PC-3 (cell line): ENCODE data around the gene FIGNL1.

Experiments
- EZH2 ChIP-seq: fragments of 300-600 bp; sonication (generic); IDR thresholded peaks from one replicate; pipeline ENCODE4 v1.6.1; 2017; ENCODE audit warnings: antibody characterized with exemption, mild to moderate bottlenecking, low read length; ENCODE audit not compliant: unreplicated experiment
- TF ChIP-seq, protein P1 (sequence below): fragments of 300-600 bp; sonication (generic); conservative IDR thresholded peaks from 2 replicates; pipeline ENCODE4 v1.5.1; 2017; ENCODE audit warnings: antibody characterized with exemption, low read depth, mild to moderate bottlenecking, low read length

DNA sequence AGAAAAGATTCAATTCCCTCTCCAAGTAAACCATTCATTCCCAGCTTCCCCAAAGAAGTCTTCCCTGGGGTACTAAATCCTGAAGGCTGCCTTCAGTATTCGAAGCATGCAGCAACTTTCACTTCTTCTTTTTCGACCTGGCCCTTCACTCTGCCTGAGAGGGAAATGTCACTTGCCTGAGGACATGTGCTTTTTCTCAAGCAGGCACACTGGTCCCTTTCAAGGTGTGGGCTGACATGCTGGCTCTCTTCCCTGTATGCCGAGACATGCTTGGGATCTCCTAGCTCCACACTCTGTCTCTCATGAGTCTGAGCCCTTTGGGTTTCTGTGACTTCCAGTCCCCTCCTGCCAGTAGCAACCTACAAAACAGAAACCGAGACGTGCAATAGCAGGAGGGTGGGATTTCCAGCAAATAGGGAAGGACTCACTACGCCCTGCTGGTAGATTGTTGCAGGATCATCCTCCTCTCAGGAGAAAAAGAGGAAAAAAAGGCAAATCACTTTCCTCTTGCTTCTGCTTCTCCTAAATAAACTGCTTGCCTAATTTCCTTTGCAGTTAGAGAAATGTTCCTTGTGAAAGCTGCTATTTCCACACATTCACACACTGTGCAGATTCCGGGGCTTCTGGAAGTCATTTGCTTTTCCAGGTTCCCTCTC is 33.5 kb downstream of the FIGNL1 start:
- TF ChIP-seq, protein P1, sequence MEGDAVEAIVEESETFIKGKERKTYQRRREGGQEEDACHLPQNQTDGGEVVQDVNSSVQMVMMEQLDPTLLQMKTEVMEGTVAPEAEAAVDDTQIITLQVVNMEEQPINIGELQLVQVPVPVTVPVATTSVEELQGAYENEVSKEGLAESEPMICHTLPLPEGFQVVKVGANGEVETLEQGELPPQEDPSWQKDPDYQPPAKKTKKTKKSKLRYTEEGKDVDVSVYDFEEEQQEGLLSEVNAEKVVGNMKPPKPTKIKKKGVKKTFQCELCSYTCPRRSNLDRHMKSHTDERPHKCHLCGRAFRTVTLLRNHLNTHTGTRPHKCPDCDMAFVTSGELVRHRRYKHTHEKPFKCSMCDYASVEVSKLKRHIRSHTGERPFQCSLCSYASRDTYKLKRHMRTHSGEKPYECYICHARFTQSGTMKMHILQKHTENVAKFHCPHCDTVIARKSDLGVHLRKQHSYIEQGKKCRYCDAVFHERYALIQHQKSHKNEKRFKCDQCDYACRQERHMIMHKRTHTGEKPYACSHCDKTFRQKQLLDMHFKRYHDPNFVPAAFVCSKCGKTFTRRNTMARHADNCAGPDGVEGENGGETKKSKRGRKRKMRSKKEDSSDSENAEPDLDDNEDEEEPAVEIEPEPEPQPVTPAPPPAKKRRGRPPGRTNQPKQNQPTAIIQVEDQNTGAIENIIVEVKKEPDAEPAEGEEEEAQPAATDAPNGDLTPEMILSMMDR, result no peak
- TF ChIP-seq EZH2, result no peak
